H1 (cell line): ENCODE data around the gene DACT1. TPM values are rescaled to one million over a fixed set of nuclear protein-coding genes. Genes with fewer than 3 reads are reported as not detected.

ENCODE experiments used
- BRCA1 ChIP-seq: IDR thresholded peaks from 2 replicates; pipeline ENCODE4 v1.6.1; 2012; ENCODE audit warnings: low read depth, low read length, improper control_type of control experiment
- CHD7 ChIP-seq: fragments of 300-600 bp; sonication (generic); IDR thresholded peaks from 2 replicates; pipeline ENCODE4 v1.7.1; 2012; ENCODE audit warnings: low read length, moderate library complexity, mild to moderate bottlenecking, inconsistent platforms; ENCODE audit not compliant: insufficient replicate concordance
- FOSL1 ChIP-seq: IDR thresholded peaks from 2 replicates; pipeline ENCODE4 v1.6.1; 2011; ENCODE audit warnings: mild to moderate bottlenecking, low read depth, low read length, moderate library complexity; ENCODE audit not compliant: insufficient read depth
- HDAC2 ChIP-seq, 2 experiments: fragments of 300-600 bp in 1 of 2; sonication (generic) in 1 of 2; IDR thresholded peaks; 2 replicates each; pipeline ENCODE4 v1.6.1; 2011 to 2012; ENCODE audit warnings: low read depth in 2 of 2, low read length in 2 of 2, mild to moderate bottlenecking in 2 of 2, moderate library complexity in 2 of 2, borderline replicate concordance in 1 of 2, inconsistent platforms in 1 of 2
- JUN ChIP-seq: IDR thresholded peaks from 2 replicates; pipeline ENCODE4 v1.6.1; 2011; ENCODE audit warnings: low read depth, mild to moderate bottlenecking, improper control_type of control experiment, low read length
- RXRA ChIP-seq: IDR thresholded peaks from 2 replicates; pipeline ENCODE4 v1.6.1; 2011; ENCODE audit warnings: low read depth, mild to moderate bottlenecking, low read length, moderate library complexity; ENCODE audit not compliant: insufficient read depth
- SIRT6 ChIP-seq: IDR thresholded peaks from one replicate; pipeline ENCODE4 v1.7.1; 2012; ENCODE audit warnings: low read length, inconsistent platforms
- SP4 ChIP-seq: IDR thresholded peaks from 2 replicates; pipeline ENCODE4 v1.6.1; 2012; ENCODE audit warnings: low read length, inconsistent platforms
- TAF1 ChIP-seq: IDR thresholded peaks from 2 replicates; pipeline ENCODE4 v1.6.1; 2011; ENCODE audit warnings: mild to moderate bottlenecking, low read depth, low read length
- TBP ChIP-seq: IDR thresholded peaks from 2 replicates; pipeline ENCODE4 v1.6.1; 2011; ENCODE audit warnings: low read depth, low read length, improper control_type of control experiment
- ZNF274 ChIP-seq: IDR thresholded peaks from 2 replicates; pipeline ENCODE4 v1.7.0; 2012; ENCODE audit warnings: low read length, borderline replicate concordance; ENCODE audit errors: extremely low read depth
- polyA plus RNA-seq, 7 experiments: library from polyadenylated mRNA; depleted of rRNA in 3 of 7; stranded (reverse) in 5 of 7; unstranded in 2 of 7; fragments of >200 nt in 5 of 7; fragments of 200-250 nt in 2 of 7; gene quantifications; 1 replicate in 5 of 7; 2 replicates in 1 of 7; 4 replicates in 1 of 7; pipeline versions ENCODE4 v1.2.1 to v1.2.3, GENCODE V29; 2011 to 2013; ENCODE audit warnings: missing spikeins in 2 of 7, mixed read lengths in 2 of 7
- total RNA-seq: library from RNA; stranded (reverse); fragmentation: NEBNext Ultra II Directional; extraction: Animal tissue kit (Norgen Biotek cat#: 25700); gene quantifications from 2 replicates; pipeline ENCODE4 v1.2.1, GENCODE V29; 2021
- TF ChIP-seq, protein P1 (sequence below): IDR thresholded peaks from 2 replicates; pipeline ENCODE4 v1.6.1; 2012; ENCODE audit warnings: inconsistent platforms

Gene DACT1
- total and polyA plus RNA-seq, 2 of the 8 experiments (the other 6 are each of a cell fraction or from before 2014, with no cell fraction given): 3.2 to 29.8 TPM

DNA sequence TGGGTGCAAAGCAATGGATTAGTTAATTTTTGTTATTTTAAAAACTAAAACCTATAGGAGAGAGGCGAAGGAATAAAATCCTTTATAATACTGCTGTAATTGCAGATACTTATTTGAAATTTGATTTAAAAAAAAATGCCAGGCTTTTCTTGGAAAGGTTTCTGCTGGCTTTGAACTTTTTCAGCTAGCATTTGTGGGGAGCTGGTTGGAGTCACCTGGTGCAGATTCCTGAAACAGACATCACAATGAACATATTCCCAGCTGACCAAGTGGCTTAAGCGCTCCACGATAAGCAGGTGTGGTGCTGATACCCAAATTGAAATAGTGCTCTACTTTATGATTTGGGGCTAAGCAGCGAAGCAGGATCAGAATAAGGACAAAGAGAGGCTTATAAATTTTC is 42.9 kb downstream of the DACT1 start (continued):
- TF ChIP-seq CHD7: no peak
- TF ChIP-seq, protein P1, sequence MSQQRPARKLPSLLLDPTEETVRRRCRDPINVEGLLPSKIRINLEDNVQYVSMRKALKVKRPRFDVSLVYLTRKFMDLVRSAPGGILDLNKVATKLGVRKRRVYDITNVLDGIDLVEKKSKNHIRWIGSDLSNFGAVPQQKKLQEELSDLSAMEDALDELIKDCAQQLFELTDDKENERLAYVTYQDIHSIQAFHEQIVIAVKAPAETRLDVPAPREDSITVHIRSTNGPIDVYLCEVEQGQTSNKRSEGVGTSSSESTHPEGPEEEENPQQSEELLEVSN: no peak
- no peak for TF ChIP-seq TAF1
- no peak for TF ChIP-seq JUN
- no peak for TF ChIP-seq SIRT6
- no peak for TF ChIP-seq SP4
- no peak for TF ChIP-seq RXRA
- TF ChIP-seq HDAC2 (IDR thresholded peaks at IDR 0.05; ENCODE audit: borderline replicate concordance in 1 of 2, low read depth in 2 of 2, low read length in 2 of 2): no peak
- TF ChIP-seq FOSL1: no peak
- TF ChIP-seq TBP: no peak
- no peak for TF ChIP-seq ZNF274
- no peak for TF ChIP-seq BRCA1
